ENCODE data around the gene DSP. TPM values are rescaled to one million over a fixed set of nuclear protein-coding genes. Genes with fewer than 3 reads are reported as not detected.

DSP gene
- total and polyA plus RNA-seq, 2 experiments from 2014 or later, result 76.4 to 108 TPM

- Histone ChIP-seq H3K27ac (no peak overlapping the region), H3K27me3 (replicated peaks; ENCODE audit: insufficient read depth) (no peaks in the 10 kb centered on the region)
- TF ChIP-seq EZH2phosphoT487 (IDR thresholded peaks at IDR 0.05; ENCODE audit: insufficient read depth, low read depth) (no peak), EZH2 (IDR thresholded peaks at IDR 0.05; ENCODE audit: insufficient read depth, poor library complexity, severe bottlenecking) (no peak)
Measured at GRCh38 chr6:7545316-7546019, 4.0 kb downstream of the DSP start.

GRCh38 chr6:7546020-7546369 lies 4.5 kb downstream of the DSP start:
- TF ChIP-seq EZH2 (IDR thresholded peaks at IDR 0.05; ENCODE audit: insufficient read depth, poor library complexity, severe bottlenecking) (no peak), EZH2phosphoT487 (IDR thresholded peaks at IDR 0.05; ENCODE audit: insufficient read depth, low read depth) (no peak)
- DNase-seq, result peak; percentile 35
- in situ Hi-C loops (cut with MboI), result no loop called here
- Histone ChIP-seq H4K20me1 (ENCODE audit: insufficient read depth) (no peaks in the 10 kb centered on the region), H3K79me2 (ENCODE audit: insufficient read depth) (peaks cover 92% of the 10 kb centered on the region), H3F3A (ENCODE audit: insufficient read depth) (peaks cover 22% of the 10 kb centered on the region), H3K9ac (no peak overlapping the region), H2AFZ (no peak overlapping the region), H3K4me1 (ENCODE audit: insufficient read depth) (peaks cover 26% of the 10 kb centered on the region), H3K4me2 (ENCODE audit: unreplicated experiment) (no peak overlapping the region), H3K36me3 (ENCODE audit: low read depth) (peaks cover 3% of the 10 kb centered on the region; the same call in 1 of the 2 replicates), H3K27ac (no peak overlapping the region), H3K4me3 (no peak overlapping the region), H3K9me2 (ENCODE audit: insufficient read depth) (no peaks in the 10 kb centered on the region), H3K9me3 (ENCODE audit: low read depth) (no peaks in the 10 kb centered on the region), H3K27me3 (replicated peaks; ENCODE audit: insufficient read depth) (no peaks in the 10 kb centered on the region)
- 83% methylated on average over 6 of the region's 6 CpGs for WGBS, 2 experiments (ENCODE audit: low coverage in 1 of 2, low lambda C conversion rate in 2 of 2, missing lambda C conversion rate in 2 of 2)

More at GRCh38 chr6:7545316-7546019, 4.0 kb downstream of the DSP start:
- Histone ChIP-seq H3K9me2 (ENCODE audit: insufficient read depth) (no peaks in the 10 kb centered on the region), H2AFZ (no peak overlapping the region), H3K36me3 (ENCODE audit: low read depth) (peaks cover 3% of the 10 kb centered on the region; the same call in 1 of the 2 replicates), H3F3A (ENCODE audit: insufficient read depth) (peaks cover 27% of the 10 kb centered on the region), H3K4me3 (0 out of 2 replicates have a peak overlapping the region, but pooled peaks have one; percentile 80), H4K20me1 (ENCODE audit: insufficient read depth) (no peaks in the 10 kb centered on the region), H3K79me2 (ENCODE audit: insufficient read depth) (peaks cover 87% of the 10 kb centered on the region), H3K4me2 (ENCODE audit: unreplicated experiment) (peak overlapping the region; percentile 77), H3K9ac (no peak overlapping the region), H3K4me1 (ENCODE audit: insufficient read depth) (peaks cover 29% of the 10 kb centered on the region), H3K9me3 (ENCODE audit: low read depth) (no peaks in the 10 kb centered on the region)
- in situ Hi-C loops (cut with MboI), result no loop called here
- WGBS, 2 experiments (ENCODE audit: low coverage in 1 of 2, low lambda C conversion rate in 2 of 2, missing lambda C conversion rate in 2 of 2), result 93 to 94% methylated on average over 12 of the region's 12 CpGs
- DNase-seq, result no peak

- H3K36me3 ChIP-seq (ENCODE audit: low read depth), result peaks cover 3% of the 10 kb centered on the region; the same call in 1 of the 2 replicates
- H3K79me2 ChIP-seq (ENCODE audit: insufficient read depth), result peaks cover 96% of the 10 kb centered on the region
- in situ Hi-C loops (cut with MboI), result no loop called here
- H3K9me2 ChIP-seq (ENCODE audit: insufficient read depth), result no peaks in the 10 kb centered on the region
- no peak overlapping the region for H2AFZ ChIP-seq
- WGBS, 2 experiments (ENCODE audit: low coverage in 1 of 2, low lambda C conversion rate in 2 of 2, missing lambda C conversion rate in 2 of 2), result 69 to 76% methylated on average over 2 of the region's 2 CpGs
- H3K4me1 ChIP-seq (ENCODE audit: insufficient read depth), result peaks cover 26% of the 10 kb centered on the region
- no peaks in the 10 kb centered on the region for H4K20me1 ChIP-seq (ENCODE audit: insufficient read depth)
- no peak overlapping the region for H3K9ac ChIP-seq
- no peak overlapping the region for H3K27ac ChIP-seq
- no peak for DNase-seq
- TF ChIP-seq EZH2phosphoT487 (IDR thresholded peaks at IDR 0.05; ENCODE audit: insufficient read depth, low read depth) (no peak), EZH2 (IDR thresholded peaks at IDR 0.05; ENCODE audit: insufficient read depth, poor library complexity, severe bottlenecking) (no peak)
- no peak overlapping the region for H3K4me3 ChIP-seq
- H3K9me3 ChIP-seq (ENCODE audit: low read depth), result no peaks in the 10 kb centered on the region
- peaks cover 21% of the 10 kb centered on the region; the same call in 1 of the 2 replicates for H3F3A ChIP-seq (ENCODE audit: insufficient read depth)
- H3K4me2 ChIP-seq (ENCODE audit: unreplicated experiment), result no peak overlapping the region
- no peaks in the 10 kb centered on the region for H3K27me3 ChIP-seq (replicated peaks; ENCODE audit: insufficient read depth)
Measured at GRCh38 chr6:7546383-7546782, 4.9 kb downstream of the DSP start.

GRCh38 chr6:7546896-7547295 lies 5.4 kb downstream of the DSP start:
- no peak overlapping the region for H3K9ac ChIP-seq
- H3K27ac ChIP-seq, result no peak overlapping the region
- peaks cover 98% of the 10 kb centered on the region for H3K79me2 ChIP-seq (ENCODE audit: insufficient read depth)

More at GRCh38 chr6:7546896-7547295, 5.4 kb downstream of the DSP start:
- H4K20me1 ChIP-seq (ENCODE audit: insufficient read depth), result no peaks in the 10 kb centered on the region
- in situ Hi-C loops (cut with MboI), result no loop called here
- H3K4me1 ChIP-seq (ENCODE audit: insufficient read depth), result peaks cover 26% of the 10 kb centered on the region
- no peaks in the 10 kb centered on the region for H3K9me2 ChIP-seq (ENCODE audit: insufficient read depth)
- H3K4me3 ChIP-seq, result no peak overlapping the region
- 75 to 85% methylated on average over 4 of the region's 4 CpGs for WGBS, 2 experiments (ENCODE audit: low coverage in 1 of 2, low lambda C conversion rate in 2 of 2, missing lambda C conversion rate in 2 of 2)
- no peak overlapping the region for H2AFZ ChIP-seq
- H3K4me2 ChIP-seq (ENCODE audit: unreplicated experiment), result no peak overlapping the region
- H3F3A ChIP-seq (ENCODE audit: insufficient read depth), result peaks cover 21% of the 10 kb centered on the region; the same call in 1 of the 2 replicates
- H3K36me3 ChIP-seq (ENCODE audit: low read depth), result peaks cover 6% of the 10 kb centered on the region; the same call in 1 of the 2 replicates
- H3K27me3 ChIP-seq (replicated peaks; ENCODE audit: insufficient read depth), result no peaks in the 10 kb centered on the region
- no peaks in the 10 kb centered on the region for H3K9me3 ChIP-seq (ENCODE audit: low read depth)
- TF ChIP-seq EZH2 (IDR thresholded peaks at IDR 0.05; ENCODE audit: insufficient read depth, poor library complexity, severe bottlenecking) (no peak), EZH2phosphoT487 (IDR thresholded peaks at IDR 0.05; ENCODE audit: insufficient read depth, low read depth) (no peak)
- no peak for DNase-seq
